ENCODE data around the gene MAEA. TPM values are rescaled to one million over a fixed set of nuclear protein-coding genes. Genes with fewer than 3 reads are reported as not detected.

MAEA gene
- total and polyA plus RNA-seq, 9 of the 15 experiments (the other 6 are each of a cell fraction or from before 2014, with no cell fraction given): 2.1 to 86.5 (median 45.0) TPM

DNA sequence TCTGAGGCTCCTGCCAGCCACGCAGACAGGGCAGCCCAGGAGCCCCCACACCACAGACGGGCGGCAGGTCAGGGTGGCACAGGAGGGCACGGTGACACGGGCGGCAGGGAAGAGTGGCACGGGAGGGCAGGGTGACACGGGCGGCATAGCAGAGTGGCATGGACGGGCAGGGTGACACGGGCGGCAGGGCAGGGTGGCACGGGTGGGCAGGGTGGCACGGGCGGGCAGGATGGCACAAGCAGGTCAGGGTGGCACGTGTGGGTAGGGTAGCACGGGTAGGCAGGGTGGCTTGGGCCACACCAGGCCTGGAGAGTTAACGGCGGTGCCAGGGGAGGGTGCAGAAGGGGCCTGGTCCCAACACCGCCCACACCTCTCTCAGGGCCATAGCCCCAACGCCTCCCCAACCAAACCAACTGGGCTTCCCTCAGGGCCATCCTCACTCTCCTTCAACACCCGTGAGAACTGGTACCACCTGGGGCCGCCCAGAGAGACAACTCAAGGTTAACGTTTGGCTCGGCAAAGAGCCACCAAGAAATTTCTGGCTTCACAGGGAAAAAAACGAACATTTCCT is 44.1 kb upstream of the MAEA start:
- no peak for FAIRE-seq
- H3K27ac ChIP-seq (ENCODE audit: extremely low read depth, low read depth, low read length): no peak overlapping the region
- no peak overlapping the region for H2AFZ ChIP-seq (ENCODE audit: low read depth, low read length)
- peaks cover 4 to 84% of the 10 kb centered on the region in 2 experiments; a peak in 4 of 5 replicates for H3K4me1 ChIP-seq (replicated peaks in 1 of 2; ENCODE audit: control insufficient read depth in 2 of 2, insufficient read depth in 2 of 2, low read length in 2 of 2)
- in situ Hi-C loops (cut with MboI): no loop called here
- peaks cover 14% of the 10 kb centered on the region for H3K9me1 ChIP-seq (ENCODE audit: control insufficient read depth, insufficient read depth, low read length)
- H3K4me3 ChIP-seq: no peak overlapping the region
- no peaks in the 10 kb centered on the region; the same call in 1 of the 2 replicates for H3K9me3 ChIP-seq (replicated peaks; ENCODE audit: control insufficient read depth, insufficient read depth, low read depth, low read length)
- H4K20me1 ChIP-seq (replicated peaks; ENCODE audit: control insufficient read depth, insufficient read depth, low read length): no peaks in the 10 kb centered on the region; the same call in 1 of the 2 replicates
- H3K27me3 ChIP-seq (ENCODE audit: control insufficient read depth in 2 of 2, insufficient read depth in 2 of 2, low read length in 2 of 2): no peaks in the 10 kb centered on the region
- BruUV-seq (replicated peaks): no TSS peak
- peak overlapping the region in 1 of 2 experiments; percentile 21; a peak in 2 of 4 replicates for H3K9ac ChIP-seq (ENCODE audit: insufficient read depth in 1 of 2, low read depth in 2 of 2, low read length in 2 of 2)
- intact Hi-C loops (cut with micrococcal nuclease): no loop called here
- H3K36me3 ChIP-seq (ENCODE audit: control insufficient read depth, insufficient read depth, low read length): peaks cover 30% of the 10 kb centered on the region; the same call in 2 of the 3 replicates
- peaks cover 82% of the 10 kb centered on the region for H3K79me2 ChIP-seq (ENCODE audit: control insufficient read depth, insufficient read depth, low read length)
- H3K4me2 ChIP-seq (ENCODE audit: insufficient read depth, low read length): no peak overlapping the region
- no peak for ATAC-seq
- 89% methylated on average over 15 of the region's 26 CpGs for WGBS (ENCODE audit: insufficient coverage, low coverage, missing lambda C conversion rate)
- DNase-seq (ENCODE audit: extremely low read depth in 1 of 4, low spot score in 3 of 4): peak in 2 of 4 experiments; percentile 8 to 9
- POLR2A ChIA-PET: no interaction called here
- CTCF ChIA-PET (ENCODE audit: low intra/inter-chr PET ratio): no interaction called here
- TF ChIP-seq HNRNPL (IDR thresholded peaks at IDR 0.05; ENCODE audit: low read depth, low read length) (peak; percentile 100), RBFOX2 (IDR thresholded peaks at IDR 0.05; ENCODE audit: low read depth, low read length) (peak; percentile 47), E2F6 (IDR thresholded peaks at IDR 0.05; ENCODE audit: borderline replicate concordance in 1 of 2, extremely low read depth in 1 of 2, insufficient read depth in 1 of 2, insufficient read length in 1 of 2, low read depth in 1 of 2, low read length in 1 of 2, poor library complexity in 1 of 2, severe bottlenecking in 1 of 2) (no peak), BRCA1 (IDR thresholded peaks at IDR 0.05) (no peak), BRCA1 (CRISPR knock-in tag; IDR thresholded peaks at IDR 0.05) (0 out of 2 replicates have a peak, but pooled peaks have one; percentile 47), NR1H2 (CRISPR knock-in tag; IDR thresholded peaks at IDR 0.05) (no peak), CHD2 (IDR thresholded peaks at IDR 0.05; ENCODE audit: low read depth, low read length) (no peak), ZEB2 (IDR thresholded peaks at IDR 0.05) (no peak), ZNF146 (CRISPR knock-in tag; IDR thresholded peaks at IDR 0.05; ENCODE audit: unreplicated experiment) (no peak), NELFE (IDR thresholded peaks at IDR 0.05; ENCODE audit: insufficient read depth, insufficient read length) (no peak), CEBPG (CRISPR knock-in tag; IDR thresholded peaks at IDR 0.05) (no peak), CEBPG (tag; conservative IDR thresholded peaks at IDR 0.05 in 1 of 2, IDR thresholded peaks at IDR 0.05 in 1 of 2) (no peak), CGGBP1 (CRISPR knock-in tag; IDR thresholded peaks at IDR 0.05) (no peak), NCOA6 (IDR thresholded peaks at IDR 0.05) (no peak), E4F1 (CRISPR knock-in tag; IDR thresholded peaks at IDR 0.05; ENCODE audit: borderline replicate concordance) (no peak), ZNF197 (CRISPR knock-in tag; IDR thresholded peaks at IDR 0.05; ENCODE audit: low read depth) (no peak), MECOM (CRISPR knock-in tag; IDR thresholded peaks at IDR 0.05) (no peak), IFI16 (CRISPR knock-in tag; IDR thresholded peaks at IDR 0.05) (no peak), ZC3H4 (CRISPR knock-in tag; IDR thresholded peaks at IDR 0.05; ENCODE audit: borderline replicate concordance) (0 out of 2 replicates have a peak, but pooled peaks have one; percentile 46), MYNN (IDR thresholded peaks at IDR 0.05) (peak; percentile 75; the same call in 1 of the 2 replicates), MYNN (CRISPR knock-in tag; IDR thresholded peaks at IDR 0.05) (no peak), ZNF324 (CRISPR knock-in tag; IDR thresholded peaks at IDR 0.05) (no peak)
